Brain microvascular endothelial cell (primary cell): Measurements from ENCODE around the gene ALPL.

Source experiments
- DNase-seq: peaks from one replicate; pipeline ENCODE4 v3.0.0-alpha.2; 2020
- H3K27ac ChIP-seq: fragments of 250-450 bp; sonication (Bioruptor Pico); 2 replicates; pipeline ENCODE4 v1.5.1; 2020; ENCODE audit warnings: mild to moderate bottlenecking, moderate library complexity
- H3K27me3 ChIP-seq: fragments of 250-450 bp; sonication (Bioruptor Pico); replicated peaks from 2 replicates; pipeline ENCODE4 v1.5.1; 2020; ENCODE audit warnings: mild to moderate bottlenecking
- H3K36me3 ChIP-seq: fragments of 250-450 bp; sonication (Bioruptor Pico); replicated peaks from 2 replicates; pipeline ENCODE4 v1.5.1; 2020; ENCODE audit warnings: mild to moderate bottlenecking
- H3K4me3 ChIP-seq: 2 replicates; pipeline ENCODE4 v1.5.1; 2011; ENCODE audit warnings: low read depth, mild to moderate bottlenecking, control low read depth, low read length, moderate library complexity
- in situ Hi-C: cut with HindIII; loops from 2 replicates; pipeline ENCODE4 v1.10.0; 2017; ENCODE audit warnings: low sequenced_read_pairs, low pct_ligation_motif_present
- TF ChIP-seq, protein P1 (sequence below): IDR thresholded peaks from 2 replicates; pipeline ENCODE4 v1.5.1; 2011; ENCODE audit warnings: low read depth, mild to moderate bottlenecking, moderate library complexity, low read length, control low read depth, inconsistent platforms; ENCODE audit errors: missing control alignments

The ALPL gene

DNA sequence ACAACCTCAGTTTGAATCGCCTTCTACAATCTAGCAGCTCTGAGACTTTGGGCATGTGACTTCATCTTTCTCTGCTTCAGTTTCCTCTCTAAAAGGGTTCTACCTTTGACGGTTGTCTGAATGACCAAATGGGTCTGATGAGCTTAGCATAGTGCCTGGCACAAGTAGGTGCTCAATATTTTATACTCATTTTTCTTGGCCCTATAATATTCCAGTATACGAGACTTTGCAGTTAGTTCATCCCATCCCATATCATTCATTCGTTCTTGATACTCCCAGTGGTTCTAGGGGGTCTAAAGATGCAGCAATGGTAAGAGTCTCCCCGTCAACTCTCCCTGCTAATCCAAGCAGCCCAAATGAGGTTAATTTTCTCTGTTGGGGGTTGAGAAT, 67.6 kb downstream of the ALPL start:
- Histone ChIP-seq H3K4me3 (no peak overlapping the region), H3K27me3 (no peaks in the 10 kb centered on the region), H3K27ac (no peak overlapping the region), H3K36me3 (no peaks in the 10 kb centered on the region)
- DNase-seq: no peak
- TF ChIP-seq, protein P1, sequence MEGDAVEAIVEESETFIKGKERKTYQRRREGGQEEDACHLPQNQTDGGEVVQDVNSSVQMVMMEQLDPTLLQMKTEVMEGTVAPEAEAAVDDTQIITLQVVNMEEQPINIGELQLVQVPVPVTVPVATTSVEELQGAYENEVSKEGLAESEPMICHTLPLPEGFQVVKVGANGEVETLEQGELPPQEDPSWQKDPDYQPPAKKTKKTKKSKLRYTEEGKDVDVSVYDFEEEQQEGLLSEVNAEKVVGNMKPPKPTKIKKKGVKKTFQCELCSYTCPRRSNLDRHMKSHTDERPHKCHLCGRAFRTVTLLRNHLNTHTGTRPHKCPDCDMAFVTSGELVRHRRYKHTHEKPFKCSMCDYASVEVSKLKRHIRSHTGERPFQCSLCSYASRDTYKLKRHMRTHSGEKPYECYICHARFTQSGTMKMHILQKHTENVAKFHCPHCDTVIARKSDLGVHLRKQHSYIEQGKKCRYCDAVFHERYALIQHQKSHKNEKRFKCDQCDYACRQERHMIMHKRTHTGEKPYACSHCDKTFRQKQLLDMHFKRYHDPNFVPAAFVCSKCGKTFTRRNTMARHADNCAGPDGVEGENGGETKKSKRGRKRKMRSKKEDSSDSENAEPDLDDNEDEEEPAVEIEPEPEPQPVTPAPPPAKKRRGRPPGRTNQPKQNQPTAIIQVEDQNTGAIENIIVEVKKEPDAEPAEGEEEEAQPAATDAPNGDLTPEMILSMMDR: no peak
- in situ Hi-C loops: no loop called here

DNA sequence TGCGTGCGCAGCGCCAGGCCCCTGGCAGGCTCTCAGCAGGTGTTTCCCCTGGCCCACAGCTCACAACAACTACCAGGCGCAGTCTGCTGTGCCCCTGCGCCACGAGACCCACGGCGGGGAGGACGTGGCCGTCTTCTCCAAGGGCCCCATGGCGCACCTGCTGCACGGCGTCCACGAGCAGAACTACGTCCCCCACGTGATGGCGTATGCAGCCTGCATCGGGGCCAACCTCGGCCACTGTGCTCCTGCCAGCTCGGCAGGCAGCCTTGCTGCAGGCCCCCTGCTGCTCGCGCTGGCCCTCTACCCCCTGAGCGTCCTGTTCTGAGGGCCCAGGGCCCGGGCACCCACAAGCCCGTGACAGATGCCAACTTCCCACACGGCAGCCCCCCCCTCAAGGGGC, 68.1 kb downstream of the ALPL start:
- H3K27me3 ChIP-seq: no peaks in the 10 kb centered on the region
- in situ Hi-C loops: no loop called here
- DNase-seq: no peak
- H3K27ac ChIP-seq: no peak overlapping the region
- H3K4me3 ChIP-seq: no peak overlapping the region
- TF ChIP-seq, protein P1: no peak
- H3K36me3 ChIP-seq: no peaks in the 10 kb centered on the region

DNA sequence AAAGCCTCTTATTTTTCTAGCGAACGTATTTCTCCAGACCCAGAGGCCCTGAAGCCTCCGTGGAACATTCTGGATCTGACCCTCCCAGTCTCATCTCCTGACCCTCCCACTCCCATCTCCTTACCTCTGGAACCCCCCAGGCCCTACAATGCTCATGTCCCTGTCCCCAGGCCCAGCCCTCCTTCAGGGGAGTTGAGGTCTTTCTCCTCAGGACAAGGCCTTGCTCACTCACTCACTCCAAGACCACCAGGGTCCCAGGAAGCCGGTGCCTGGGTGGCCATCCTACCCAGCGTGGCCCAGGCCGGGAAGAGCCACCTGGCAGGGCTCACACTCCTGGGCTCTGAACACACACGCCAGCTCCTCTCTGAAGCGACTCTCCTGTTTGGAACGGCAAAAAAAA, 68.7 kb downstream of the ALPL start:
- TF ChIP-seq, protein P1: no peak
- in situ Hi-C loops: no loop called here
- Histone ChIP-seq H3K27me3 (no peaks in the 10 kb centered on the region), H3K27ac (no peak overlapping the region), H3K4me3 (no peak overlapping the region), H3K36me3 (no peaks in the 10 kb centered on the region)
- no peak for DNase-seq

DNA sequence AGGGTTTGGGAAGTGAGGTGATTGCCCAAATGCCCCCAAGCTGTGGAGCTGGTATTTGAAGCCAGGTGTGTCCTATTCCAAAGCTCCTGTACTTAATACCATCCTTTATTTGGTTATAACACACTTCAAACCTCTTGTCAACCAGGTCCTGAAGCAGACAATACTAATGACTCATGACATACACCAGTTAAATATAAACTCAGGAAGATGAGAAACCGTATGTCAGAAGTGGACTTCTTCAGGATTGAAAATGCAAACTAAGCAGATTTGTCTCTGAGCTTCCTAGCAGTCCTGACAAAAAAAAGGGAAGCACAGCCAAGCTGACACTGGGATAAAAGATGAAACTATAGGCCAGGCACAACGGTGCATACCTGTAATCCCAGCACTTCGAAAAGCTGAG, 70.6 kb downstream of the ALPL start:
- no peaks in the 10 kb centered on the region for H3K27me3 ChIP-seq
- H3K36me3 ChIP-seq: no peaks in the 10 kb centered on the region
- no peak overlapping the region for H3K27ac ChIP-seq
- TF ChIP-seq, protein P1: no peak
- no peak overlapping the region for H3K4me3 ChIP-seq
- in situ Hi-C loops: no loop called here
- DNase-seq: no peak

DNA sequence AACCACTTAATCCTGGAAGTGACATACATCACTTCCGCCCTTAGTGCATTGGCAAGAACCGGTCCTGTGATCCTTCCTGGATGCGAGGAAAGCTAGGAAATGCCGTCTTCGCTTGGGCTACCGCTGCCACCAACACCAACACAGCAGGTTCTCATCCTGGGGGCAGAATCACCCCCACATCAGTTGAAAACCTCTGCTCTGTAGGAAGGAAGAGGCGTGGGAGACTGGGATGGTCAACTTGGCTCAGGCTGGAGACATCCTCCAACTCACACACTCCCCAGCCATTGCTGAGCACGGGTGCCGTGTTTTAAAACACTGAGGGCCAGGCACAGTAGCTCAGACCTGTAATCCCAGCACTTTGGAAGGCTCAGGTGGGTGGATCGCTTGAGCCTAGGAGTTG, 74.9 kb downstream of the ALPL start:
- in situ Hi-C loops: no loop called here
- Histone ChIP-seq H3K27ac (no peak overlapping the region), H3K4me3 (no peak overlapping the region), H3K27me3 (no peaks in the 10 kb centered on the region), H3K36me3 (no peaks in the 10 kb centered on the region)
- DNase-seq: no peak
- TF ChIP-seq, protein P1: no peak

DNA sequence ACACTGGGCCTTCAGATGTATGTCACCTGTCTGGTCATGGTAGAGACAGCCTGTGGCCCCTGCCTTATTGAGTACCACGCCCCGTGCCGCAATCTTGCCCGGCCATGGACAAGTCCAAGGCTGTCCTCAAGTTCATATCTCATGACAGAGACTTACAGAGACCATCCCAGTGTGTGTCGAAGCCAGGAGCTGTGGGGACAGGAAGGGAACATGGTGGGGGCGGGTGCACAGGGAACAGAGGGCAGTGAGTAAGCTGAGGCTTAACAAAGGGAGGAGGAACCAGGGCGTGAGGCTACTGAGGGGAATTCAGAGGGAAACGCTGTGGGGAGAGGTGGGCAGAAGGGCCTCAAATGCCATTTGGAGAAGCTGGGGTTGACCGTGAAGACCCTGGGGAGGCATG, 75.8 kb downstream of the ALPL start:
- Histone ChIP-seq H3K36me3 (no peaks in the 10 kb centered on the region), H3K27ac (no peak overlapping the region), H3K27me3 (no peaks in the 10 kb centered on the region), H3K4me3 (no peak overlapping the region)
- in situ Hi-C loops: no loop called here
- no peak for DNase-seq
- TF ChIP-seq, protein P1: no peak
